ENCODE data around the gene SLIT3.
A peak's percentile ranks its signal among the peaks of the same experiment; 100 is the strongest.

Gene SLIT3

GRCh38 chr5:168979135-168979534, 321.8 kb downstream of the SLIT3 start:
- DNase-seq: no peak

GRCh38 chr5:168978500-168978899, 322.4 kb downstream of the SLIT3 start:
- no peak for DNase-seq

GRCh38 chr5:168978015-168978414, 322.9 kb downstream of the SLIT3 start:
- DNase-seq: no peak

GRCh38 chr5:168976311-168976970, 324.5 kb downstream of the SLIT3 start:
- no peak for DNase-seq

GRCh38 chr5:168975331-168975730, 325.6 kb downstream of the SLIT3 start:
- DNase-seq: no peak

- no peak for DNase-seq
Observed at GRCh38 chr5:168974082-168974481, 326.9 kb downstream of the SLIT3 start.

GRCh38 chr5:168972731-168973130, 328.2 kb downstream of the SLIT3 start:
- no peak for DNase-seq

GRCh38 chr5:168971100-168971499, 329.8 kb downstream of the SLIT3 start:
- no peak for DNase-seq

GRCh38 chr5:168969326-168969886, 331.5 kb downstream of the SLIT3 start:
- DNase-seq: no peak

GRCh38 chr5:168967882-168968620, 332.9 kb downstream of the SLIT3 start:
- no peak for DNase-seq

- no peak for DNase-seq
Observed at GRCh38 chr5:168965638-168966037, 335.3 kb downstream of the SLIT3 start.

- no peak for DNase-seq
Observed at GRCh38 chr5:168964182-168964581, 336.8 kb downstream of the SLIT3 start.

- DNase-seq: no peak
Observed at GRCh38 chr5:168962306-168962705, 338.6 kb downstream of the SLIT3 start.

- DNase-seq: no peak
Observed at GRCh38 chr5:168961681-168962080, 339.3 kb downstream of the SLIT3 start.

GRCh38 chr5:168960497-168960896, 340.4 kb downstream of the SLIT3 start:
- no peak for DNase-seq

GRCh38 chr5:168953351-168953750, 347.6 kb downstream of the SLIT3 start:
- no peak for DNase-seq

GRCh38 chr5:168952196-168952595, 348.7 kb downstream of the SLIT3 start:
- no peak for DNase-seq

- DNase-seq: no peak
Observed at GRCh38 chr5:168951769-168952168, 349.2 kb downstream of the SLIT3 start.

GRCh38 chr5:168951356-168951755, 349.6 kb downstream of the SLIT3 start:
- DNase-seq: no peak

- no peak for DNase-seq
Observed at GRCh38 chr5:168950241-168950951, 350.5 kb downstream of the SLIT3 start.

- no peak for DNase-seq
Observed at GRCh38 chr5:168948746-168949145, 352.2 kb downstream of the SLIT3 start.

- peak; percentile 64 for DNase-seq
Observed at GRCh38 chr5:168947212-168947868, 353.6 kb downstream of the SLIT3 start.

- DNase-seq: peak; percentile 26
Observed at GRCh38 chr5:168946363-168946762, 354.6 kb downstream of the SLIT3 start.
